ENCODE measurements around the gene BTK. TPM values are rescaled to one million over a fixed set of nuclear protein-coding genes. Genes with fewer than 3 reads are reported as not detected.

The BTK gene
- total RNA-seq, 2 experiments from 2014 or later: not detected

- H3K4me1 Mint-ChIP-seq: peaks cover 30% of the 10 kb centered on the region
Measured at GRCh38 chrX:101408532-101408841, 22.5 kb upstream of the BTK start.

GRCh38 chrX:101407748-101408531 lies 21.9 kb upstream of the BTK start, which contains the start of the genes GLA and HNRNPH2:
TSS of gene GLA (minus strand) at chrX:101407925. CDS start at chrX:101407903, 22 bp downstream.
TSS of gene HNRNPH2 (plus strand) at chrX:101408222. CDS start at chrX:101411989, 3,767 bp downstream.
- peak; percentile 89 for DNase-seq
- peaks cover 28% of the 10 kb centered on the region for H3K4me1 Mint-ChIP-seq
- peak within 1 kb of the TSS; percentile 95 for H3K27ac Mint-ChIP-seq
- H3K9me3 Mint-ChIP-seq: no peaks in the 10 kb centered on the region
- peak within 1 kb of the TSS; percentile 83 for H3K4me3 Mint-ChIP-seq
- H3K36me3 Mint-ChIP-seq (ENCODE audit: low read depth): peaks cover 16% of the 10 kb centered on the region
- ChIA-PET POLR2A (no interaction called here), CTCF (interaction anchor here (0.9 kb wide), 1 partner anchor 18 kb away, joined by 3 read pairs; no protein-coding TSS in a partner anchor)
- H3K27me3 Mint-ChIP-seq: no peaks in the 10 kb centered on the region

More at GRCh38 chrX:101408532-101408841, 22.5 kb upstream of the BTK start:
- peak overlapping the region; percentile 95 for H3K27ac Mint-ChIP-seq
- ChIA-PET CTCF (no interaction called here), POLR2A (no interaction called here)
- H3K36me3 Mint-ChIP-seq (ENCODE audit: low read depth): peaks cover 18% of the 10 kb centered on the region
- no peak for DNase-seq
- no peaks in the 10 kb centered on the region for H3K9me3 Mint-ChIP-seq
- H3K4me3 Mint-ChIP-seq: peak overlapping the region; percentile 83
- no peaks in the 10 kb centered on the region for H3K27me3 Mint-ChIP-seq

GRCh38 chrX:101407167-101407747 lies 21.3 kb upstream of the BTK start:
- H3K9me3 Mint-ChIP-seq: no peaks in the 10 kb centered on the region
- H3K36me3 Mint-ChIP-seq (ENCODE audit: low read depth): peaks cover 15% of the 10 kb centered on the region
- H3K27ac Mint-ChIP-seq: peak overlapping the region; percentile 95
- CTCF ChIA-PET: interaction anchor here (0.9 kb wide), 1 partner anchor 18 kb away, joined by 3 read pairs; no protein-coding TSS in a partner anchor
- POLR2A ChIA-PET: no interaction called here
- H3K4me1 Mint-ChIP-seq: peaks cover 22% of the 10 kb centered on the region
- peak; percentile 8 for DNase-seq
- H3K4me3 Mint-ChIP-seq: peak overlapping the region; percentile 83
- H3K27me3 Mint-ChIP-seq: no peaks in the 10 kb centered on the region

- ChIA-PET POLR2A (no interaction called here), CTCF (interaction anchor here (1.4 to 2.3 kb wide), 2 partner anchors 9 to 22 kb away, joined by 5 to 9 read pairs; partner anchors contain the start of gene RPL36A)
- H3K9me3 Mint-ChIP-seq: no peaks in the 10 kb centered on the region
- H3K4me1 Mint-ChIP-seq: peaks cover 6% of the 10 kb centered on the region
- no peak overlapping the region for H3K27ac Mint-ChIP-seq
- H3K27me3 Mint-ChIP-seq: no peaks in the 10 kb centered on the region
- H3K36me3 Mint-ChIP-seq (ENCODE audit: low read depth): peaks cover 31% of the 10 kb centered on the region
- DNase-seq: no peak
- no peak overlapping the region for H3K4me3 Mint-ChIP-seq
Measured at GRCh38 chrX:101399825-101400224, 13.8 kb upstream of the BTK start.

- CTCF ChIA-PET: no interaction called here
- peaks cover 30% of the 10 kb centered on the region for H3K36me3 Mint-ChIP-seq (ENCODE audit: low read depth)
Measured at GRCh38 chrX:101398694-101399093, 12.7 kb upstream of the BTK start.

GRCh38 chrX:101397779-101398178 lies 11.8 kb upstream of the BTK start:
- ChIA-PET POLR2A (no interaction called here), CTCF (no interaction called here)
- Mint-ChIP-seq H3K27me3 (no peaks in the 10 kb centered on the region), H3K36me3 (ENCODE audit: low read depth) (peaks cover 37% of the 10 kb centered on the region), H3K4me1 (peaks cover 13% of the 10 kb centered on the region), H3K4me3 (no peak overlapping the region), H3K9me3 (no peaks in the 10 kb centered on the region), H3K27ac (no peak overlapping the region)
- no peak for DNase-seq

More at GRCh38 chrX:101398694-101399093, 12.7 kb upstream of the BTK start:
- H3K27ac Mint-ChIP-seq: no peak overlapping the region
- H3K4me1 Mint-ChIP-seq: peaks cover 5% of the 10 kb centered on the region
- H3K27me3 Mint-ChIP-seq: no peaks in the 10 kb centered on the region
- H3K9me3 Mint-ChIP-seq: no peaks in the 10 kb centered on the region
- H3K4me3 Mint-ChIP-seq: no peak overlapping the region
- no peak for DNase-seq
- POLR2A ChIA-PET: no interaction called here

GRCh38 chrX:101395789-101396188 lies 9.8 kb upstream of the BTK start:
- H3K9me3 Mint-ChIP-seq: no peaks in the 10 kb centered on the region
- no peak overlapping the region for H3K27ac Mint-ChIP-seq
- H3K4me1 Mint-ChIP-seq: peaks cover 21% of the 10 kb centered on the region
- peaks cover 46% of the 10 kb centered on the region for H3K36me3 Mint-ChIP-seq (ENCODE audit: low read depth)
- CTCF ChIA-PET: interaction anchor here (0.7 kb wide), 1 partner anchor 9 kb away, joined by 3 read pairs; no protein-coding TSS in a partner anchor
- no peak overlapping the region for H3K4me3 Mint-ChIP-seq
- no peaks in the 10 kb centered on the region for H3K27me3 Mint-ChIP-seq
- DNase-seq: no peak
- POLR2A ChIA-PET: no interaction called here

GRCh38 chrX:101394372-101394771 lies 8.4 kb upstream of the BTK start:
- H3K36me3 Mint-ChIP-seq (ENCODE audit: low read depth): peaks cover 35% of the 10 kb centered on the region
- H3K27ac Mint-ChIP-seq: no peak overlapping the region
- no peak for DNase-seq
- H3K9me3 Mint-ChIP-seq: no peaks in the 10 kb centered on the region
- POLR2A ChIA-PET: no interaction called here
- no peak overlapping the region for H3K4me3 Mint-ChIP-seq
- CTCF ChIA-PET: interaction anchor here (0.7 kb wide), 1 partner anchor 523 kb away, joined by 3 read pairs; no protein-coding TSS in a partner anchor
- H3K4me1 Mint-ChIP-seq: peaks cover 25% of the 10 kb centered on the region
- H3K27me3 Mint-ChIP-seq: no peaks in the 10 kb centered on the region

- no peak for DNase-seq
- Mint-ChIP-seq H3K4me3 (no peak overlapping the region), H3K27me3 (no peaks in the 10 kb centered on the region), H3K27ac (peak overlapping the region; percentile 57), H3K36me3 (ENCODE audit: low read depth) (peaks cover 35% of the 10 kb centered on the region), H3K4me1 (peaks cover 25% of the 10 kb centered on the region), H3K9me3 (no peaks in the 10 kb centered on the region)
- POLR2A ChIA-PET: no interaction called here
- CTCF ChIA-PET: interaction anchor here (0.7 kb wide), 1 partner anchor 522 kb away, joined by 3 read pairs; no protein-coding TSS in a partner anchor
Measured at GRCh38 chrX:101393530-101394305, 7.7 kb upstream of the BTK start.

GRCh38 chrX:101391831-101392230 lies 5.8 kb upstream of the BTK start:
- peaks cover 25% of the 10 kb centered on the region for H3K4me1 Mint-ChIP-seq
- ChIA-PET CTCF (interaction anchor here (1.1 to 2.0 kb wide), 4 partner anchors 11 to 41 kb away, joined by 5 to 16 read pairs (median 6); no protein-coding TSS in a partner anchor), POLR2A (no interaction called here)
- H3K27ac Mint-ChIP-seq: peak overlapping the region; percentile 88
- H3K4me3 Mint-ChIP-seq: peak overlapping the region; percentile 96
- H3K9me3 Mint-ChIP-seq: no peaks in the 10 kb centered on the region
- DNase-seq: no peak
- peaks cover 35% of the 10 kb centered on the region for H3K36me3 Mint-ChIP-seq (ENCODE audit: low read depth)
- H3K27me3 Mint-ChIP-seq: no peaks in the 10 kb centered on the region

GRCh38 chrX:101390664-101391525 lies 4.9 kb upstream of the BTK start, which contains the start of gene RPL36A:
TSS of gene RPL36A (plus strand) at chrX:101391011. CDS start at chrX:101391044, 33 bp downstream.
- Mint-ChIP-seq H3K9me3 (no peaks in the 10 kb centered on the region), H3K36me3 (ENCODE audit: low read depth) (peaks cover 33% of the 10 kb centered on the region), H3K4me1 (peaks cover 25% of the 10 kb centered on the region), H3K4me3 (peak within 1 kb of the TSS; percentile 96), H3K27me3 (no peaks in the 10 kb centered on the region), H3K27ac (peak within 1 kb of the TSS; percentile 88)
- ChIA-PET CTCF (interaction anchor here (0.6 to 2.0 kb wide), 12 partner anchors 9 to 557 kb away, joined by 3 to 16 read pairs (median 5); partner anchors contain the start of gene TIMM8A), POLR2A (interaction anchor here (1.3 kb wide), 1 partner anchor 12 kb away, joined by 10 read pairs; no protein-coding TSS in a partner anchor)
- DNase-seq: peak; percentile 82

- ChIA-PET CTCF (interaction anchor here (0.9 kb wide), 1 partner anchor 50 kb away, joined by 3 read pairs; no protein-coding TSS in a partner anchor), POLR2A (no interaction called here)
- Mint-ChIP-seq H3K36me3 (ENCODE audit: low read depth) (peaks cover 23% of the 10 kb centered on the region), H3K27ac (no peak overlapping the region), H3K4me1 (peaks cover 19% of the 10 kb centered on the region), H3K27me3 (no peaks in the 10 kb centered on the region), H3K4me3 (no peak overlapping the region), H3K9me3 (no peaks in the 10 kb centered on the region)
- DNase-seq: no peak
Measured at GRCh38 chrX:101388604-101389003, 2.6 kb upstream of the BTK start.
